Activated CD8-positive, alpha-beta memory T cell treated with anti-CD3 and anti-CD28 coated beads, Interleukin-2, amount 50 U/mL, for 24 hours (primary cell): ENCODE results near the gene RELT.

ENCODE experiments used
- DNase-seq: peaks from one replicate; pipeline ENCODE4 v3.0.0-alpha.2; 2020; ENCODE audit errors: extremely low read depth

RELT gene

GRCh38 chr11:73346186-73346935 lies 29.8 kb upstream of the RELT start:
- no peak for DNase-seq

GRCh38 chr11:73347067-73347466 lies 29.1 kb upstream of the RELT start:
- no peak for DNase-seq

- DNase-seq: no peak
Measured at GRCh38 chr11:73348838-73349237, 27.4 kb upstream of the RELT start.

- no peak for DNase-seq
Measured at GRCh38 chr11:73349633-73350032, 26.6 kb upstream of the RELT start.

GRCh38 chr11:73350908-73351636 lies 25.1 kb upstream of the RELT start:
- no peak for DNase-seq

GRCh38 chr11:73353422-73353821 lies 22.8 kb upstream of the RELT start:
- no peak for DNase-seq

- DNase-seq: no peak
Measured at GRCh38 chr11:73355109-73355508, 21.1 kb upstream of the RELT start.

GRCh38 chr11:73356979-73357860 lies 19.0 kb upstream of the RELT start:
- DNase-seq: no peak

GRCh38 chr11:73358071-73358470 lies 18.1 kb upstream of the RELT start:
- DNase-seq: no peak

GRCh38 chr11:73359341-73359740 lies 16.9 kb upstream of the RELT start:
- DNase-seq: no peak

- DNase-seq: no peak
Measured at GRCh38 chr11:73359930-73360742, 16.1 kb upstream of the RELT start.

- DNase-seq: no peak
Measured at GRCh38 chr11:73360743-73361369, 15.3 kb upstream of the RELT start.

GRCh38 chr11:73361953-73362776 lies 14.0 kb upstream of the RELT start:
- DNase-seq: no peak

- DNase-seq: no peak
Measured at GRCh38 chr11:73363147-73363546, 13.1 kb upstream of the RELT start.

GRCh38 chr11:73365352-73366264 lies 10.6 kb upstream of the RELT start:
- DNase-seq: no peak

- DNase-seq: no peak
Measured at GRCh38 chr11:73366265-73366610, 10.0 kb upstream of the RELT start.

- no peak for DNase-seq
Measured at GRCh38 chr11:73366953-73367352, 9.2 kb upstream of the RELT start.

GRCh38 chr11:73367482-73368024 lies 8.6 kb upstream of the RELT start:
- DNase-seq: no peak
